Fibroblast of pulmonary artery (primary cell): Measurements from ENCODE around the gene ANLN.
A peak's percentile ranks its signal among the peaks of the same experiment; 100 is the strongest.

Source experiments
- DNase-seq: peaks from one replicate; pipeline ENCODE4 v3.0.0-alpha.2; 2010; ENCODE audit warnings: low read depth
- H3K4me3 ChIP-seq: replicated peaks from 2 replicates; pipeline ENCODE4 v1.5.1; 2011; ENCODE audit warnings: low read depth, mild to moderate bottlenecking, control low read depth, low read length, moderate library complexity
- TF ChIP-seq, protein P1 (sequence below): IDR thresholded peaks from 2 replicates; pipeline ENCODE4 v1.5.1; 2011; ENCODE audit warnings: mild to moderate bottlenecking, control low read depth, low read length, inconsistent platforms; ENCODE audit errors: missing control alignments

Gene ANLN

GRCh38 chr7:36366005-36366717, 23.5 kb upstream of the ANLN start:
- no peak for DNase-seq
- TF ChIP-seq, protein P1, sequence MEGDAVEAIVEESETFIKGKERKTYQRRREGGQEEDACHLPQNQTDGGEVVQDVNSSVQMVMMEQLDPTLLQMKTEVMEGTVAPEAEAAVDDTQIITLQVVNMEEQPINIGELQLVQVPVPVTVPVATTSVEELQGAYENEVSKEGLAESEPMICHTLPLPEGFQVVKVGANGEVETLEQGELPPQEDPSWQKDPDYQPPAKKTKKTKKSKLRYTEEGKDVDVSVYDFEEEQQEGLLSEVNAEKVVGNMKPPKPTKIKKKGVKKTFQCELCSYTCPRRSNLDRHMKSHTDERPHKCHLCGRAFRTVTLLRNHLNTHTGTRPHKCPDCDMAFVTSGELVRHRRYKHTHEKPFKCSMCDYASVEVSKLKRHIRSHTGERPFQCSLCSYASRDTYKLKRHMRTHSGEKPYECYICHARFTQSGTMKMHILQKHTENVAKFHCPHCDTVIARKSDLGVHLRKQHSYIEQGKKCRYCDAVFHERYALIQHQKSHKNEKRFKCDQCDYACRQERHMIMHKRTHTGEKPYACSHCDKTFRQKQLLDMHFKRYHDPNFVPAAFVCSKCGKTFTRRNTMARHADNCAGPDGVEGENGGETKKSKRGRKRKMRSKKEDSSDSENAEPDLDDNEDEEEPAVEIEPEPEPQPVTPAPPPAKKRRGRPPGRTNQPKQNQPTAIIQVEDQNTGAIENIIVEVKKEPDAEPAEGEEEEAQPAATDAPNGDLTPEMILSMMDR = no peak
- H3K4me3 ChIP-seq = peak overlapping the region; percentile 71

DNA sequence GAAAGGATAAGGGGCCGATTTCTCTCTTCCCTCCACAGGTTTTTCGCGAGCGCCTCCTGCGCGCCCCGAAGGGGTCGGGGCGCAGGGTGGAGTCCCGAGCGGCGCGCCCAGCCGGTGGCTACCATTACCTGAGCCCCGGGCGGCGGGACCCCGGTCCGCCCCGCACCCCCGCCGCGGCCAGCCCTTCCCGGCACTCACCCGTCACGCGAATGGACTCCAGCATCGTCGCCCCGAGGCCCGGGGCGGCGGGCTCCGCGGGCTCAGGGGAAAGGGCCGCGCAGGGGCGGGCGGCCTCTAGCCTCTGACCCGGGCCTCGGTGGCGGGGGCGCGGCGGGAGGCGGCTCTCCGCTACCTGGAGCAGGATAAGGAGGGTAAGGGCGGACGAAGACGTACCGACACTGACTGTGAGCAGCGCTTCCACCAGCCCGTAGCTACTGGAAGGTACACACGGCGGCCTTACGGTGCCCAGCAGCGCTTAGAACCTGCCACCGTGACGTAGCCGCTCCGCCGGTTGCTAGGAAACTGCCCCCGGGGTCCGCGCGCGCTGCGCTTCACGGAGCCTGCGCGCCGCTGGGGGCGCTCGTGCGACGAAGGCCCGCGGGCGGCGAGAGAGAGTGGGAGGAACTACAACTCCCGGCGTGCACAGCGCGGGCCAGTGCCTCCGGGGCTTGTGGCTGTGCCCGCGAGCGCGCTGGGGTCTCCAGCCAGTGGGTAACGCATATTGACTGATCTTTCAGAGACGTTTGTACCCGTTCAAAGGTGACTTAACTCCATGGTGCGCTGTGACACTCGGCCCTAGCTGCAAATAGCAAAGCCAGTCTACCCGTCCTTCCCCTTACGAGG, 22.7 kb upstream of the ANLN start:
- TF ChIP-seq, protein P1 = peak; percentile 47
- H3K4me3 ChIP-seq = peak overlapping the region; percentile 71
- DNase-seq = peak; percentile 84

DNA sequence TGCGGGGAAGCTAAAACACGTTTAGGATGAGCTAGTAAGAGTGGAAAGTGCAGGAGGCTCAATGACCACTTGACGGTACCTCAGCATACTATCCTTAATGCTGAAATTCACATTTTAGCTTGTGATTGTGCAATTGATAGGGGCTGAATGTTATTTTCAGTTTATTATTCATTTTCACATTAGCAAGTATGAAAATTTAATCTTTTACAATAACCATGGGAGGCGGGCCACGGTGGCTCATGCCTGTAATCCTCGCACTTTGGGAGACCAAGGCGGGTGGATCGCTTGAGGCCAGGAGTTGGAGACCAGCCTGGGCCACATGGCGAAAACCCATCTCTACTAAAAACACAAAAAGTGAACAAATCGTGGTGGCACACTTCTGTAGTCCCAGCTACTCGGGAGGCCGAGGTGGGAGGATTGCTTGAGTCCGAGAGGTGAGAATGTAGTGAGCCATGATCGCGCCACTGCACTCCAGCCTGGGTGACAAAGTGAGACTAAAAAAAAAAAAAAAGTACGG, 22.0 kb upstream of the ANLN start:
- peak overlapping the region; percentile 71 for H3K4me3 ChIP-seq
- TF ChIP-seq, protein P1 = no peak
- DNase-seq = no peak

GRCh38 chr7:36368496-36368895, 21.2 kb upstream of the ANLN start:
- no peak overlapping the region for H3K4me3 ChIP-seq
- TF ChIP-seq, protein P1 = no peak
- DNase-seq = no peak

- no peak for DNase-seq
- H3K4me3 ChIP-seq = no peak overlapping the region
- TF ChIP-seq, protein P1 = no peak
These were observed 20.5 kb upstream of the ANLN start for GRCh38 chr7:36369171-36369570.

GRCh38 chr7:36370046-36370445, 19.6 kb upstream of the ANLN start:
- no peak overlapping the region for H3K4me3 ChIP-seq
- DNase-seq = no peak
- TF ChIP-seq, protein P1 = no peak
